HG03095 (cell line): ENCODE measurements around the gene COQ9.
"Not testable (repeated sequence)": the region's sequence is repeated elsewhere in the genome, so short reads cannot be mapped to it uniquely, and the experiment has no call there.

Experiments used
- ATAC-seq: cut with Tn5 transposase; IDR thresholded peaks from one replicate; pipeline ENCODE4 v1.9.1; 2021; ENCODE audit warnings: moderate library complexity; ENCODE audit not compliant: unreplicated experiment

COQ9 gene

GRCh38 chr16:57426356-57426755 lies 20.9 kb upstream of the COQ9 start:
- no peak for ATAC-seq

GRCh38 chr16:57427307-57427706 lies 20.0 kb upstream of the COQ9 start:
- no peak for ATAC-seq

GRCh38 chr16:57427824-57428223 lies 19.5 kb upstream of the COQ9 start:
- no peak for ATAC-seq

DNA sequence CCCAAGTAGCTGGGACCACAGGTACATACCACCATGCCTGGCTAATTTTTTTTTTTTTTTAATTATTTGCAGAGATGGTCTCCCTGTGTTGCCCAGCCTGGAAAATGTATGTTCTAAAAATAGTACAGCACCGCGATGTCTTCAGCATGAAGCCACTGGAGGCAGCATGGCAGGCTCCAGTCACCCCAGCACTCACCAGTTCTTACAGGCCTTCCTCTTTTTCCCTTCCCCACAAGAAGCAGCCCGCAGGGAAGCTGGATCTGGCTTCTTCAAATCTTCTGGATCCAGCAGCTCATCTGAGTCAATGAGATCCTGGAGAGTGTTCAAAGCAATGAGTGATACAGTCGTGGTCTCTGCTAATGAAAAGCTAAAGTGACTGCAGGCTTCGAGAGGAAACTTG lies 16.3 kb upstream of the COQ9 start:
- ATAC-seq = no peak

DNA sequence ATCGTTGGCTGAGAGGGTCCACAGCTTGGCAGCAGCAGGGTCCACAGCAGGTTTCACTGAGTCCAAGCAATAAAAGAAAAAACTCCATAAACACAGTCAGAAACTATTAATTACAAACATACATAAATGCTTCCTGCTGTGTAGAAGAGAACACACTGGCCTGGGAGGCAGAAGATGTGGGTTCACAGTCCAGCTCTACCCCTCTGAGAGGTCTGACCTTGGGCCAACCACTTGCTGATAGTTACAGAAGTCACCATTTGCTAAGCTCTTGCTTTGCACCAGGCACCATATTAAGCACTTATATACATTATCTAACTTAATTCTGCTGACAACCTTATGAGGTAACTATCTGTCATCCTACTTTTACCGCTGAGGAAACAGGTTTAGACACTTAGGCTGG lies 14.8 kb upstream of the COQ9 start:
- ATAC-seq = no peak

DNA sequence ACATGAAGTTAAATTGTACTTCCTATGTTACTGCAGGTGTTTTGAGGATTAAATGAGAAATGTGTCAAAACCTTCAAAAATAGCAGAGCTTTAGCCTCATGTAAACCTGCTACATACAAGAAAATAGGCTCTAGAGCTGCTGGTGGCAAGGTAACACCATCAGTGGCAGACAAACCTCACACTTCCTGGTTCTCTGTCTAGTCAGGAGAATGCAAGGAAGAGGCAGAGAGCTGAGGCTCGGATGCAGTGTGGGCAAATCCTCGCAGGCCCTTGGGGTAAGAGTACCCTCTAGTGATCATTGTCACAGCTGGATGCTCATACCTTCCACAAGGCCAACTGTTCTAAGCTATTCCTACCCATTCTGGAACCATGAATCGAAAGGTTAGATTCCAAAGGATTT lies 14.3 kb upstream of the COQ9 start:
- ATAC-seq = no peak

- no peak for ATAC-seq
Observed at GRCh38 chr16:57434003-57434402, 13.3 kb upstream of the COQ9 start.

DNA sequence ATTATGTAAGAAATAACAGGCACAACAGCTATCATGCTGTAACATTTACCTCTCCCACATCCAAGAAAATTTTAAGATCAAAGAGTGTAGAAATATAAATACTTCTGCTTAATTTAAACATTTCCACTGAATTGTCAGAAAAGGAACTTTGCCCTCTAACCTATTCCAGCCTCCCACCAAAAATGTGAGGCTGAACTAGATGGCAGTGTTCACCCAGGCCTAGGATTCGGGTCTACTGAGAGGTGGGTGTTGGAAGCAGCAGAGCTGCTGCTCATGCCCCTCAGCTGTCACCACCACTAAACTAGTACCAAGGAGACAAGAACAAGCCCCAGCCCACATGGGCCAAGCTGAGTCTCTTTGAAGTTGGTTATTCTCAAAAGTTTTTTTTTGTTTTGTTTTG lies 11.4 kb upstream of the COQ9 start:
- ATAC-seq = no peak

GRCh38 chr16:57439947-57440346 lies 7.3 kb upstream of the COQ9 start:
- ATAC-seq = not testable (repeated sequence)

DNA sequence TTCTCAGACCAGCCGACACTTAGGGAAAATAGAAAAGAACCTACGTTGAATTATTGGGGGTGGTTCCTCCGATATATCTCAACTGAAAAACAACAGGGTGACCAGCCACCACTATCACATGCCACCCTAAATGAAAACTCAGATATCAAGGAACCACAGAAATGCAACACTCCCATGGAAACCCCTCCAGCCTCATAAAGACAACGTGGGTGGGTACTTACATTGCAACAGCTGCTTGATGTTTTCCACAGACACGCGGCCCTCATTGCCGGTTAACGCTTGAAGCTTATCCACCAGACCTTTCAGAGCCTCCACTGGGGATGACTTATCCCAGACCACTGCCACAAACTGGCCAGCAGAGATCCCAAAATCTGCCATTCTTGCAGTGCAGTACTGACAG lies 6.7 kb upstream of the COQ9 start:
- ATAC-seq = not testable (repeated sequence)

DNA sequence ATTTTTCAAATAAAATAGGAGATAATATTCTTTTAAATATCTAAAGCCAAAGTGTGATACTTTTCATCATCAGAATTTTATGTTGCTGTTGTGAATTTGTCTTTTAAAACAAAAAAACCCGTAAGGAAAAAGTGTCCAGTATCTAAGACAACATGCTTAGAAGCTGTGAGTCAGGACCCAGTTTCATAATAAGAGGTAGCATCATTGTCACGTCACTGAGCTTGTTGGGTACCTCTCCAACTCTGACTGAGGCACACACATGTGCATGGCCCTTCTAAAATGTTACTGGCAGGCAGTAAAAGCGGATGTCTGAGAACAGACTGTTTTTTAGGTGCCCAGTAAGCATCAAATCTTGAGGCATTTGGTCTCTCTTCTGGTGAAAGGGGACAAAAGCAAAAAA lies 2.6 kb upstream of the COQ9 start:
- ATAC-seq = no peak

DNA sequence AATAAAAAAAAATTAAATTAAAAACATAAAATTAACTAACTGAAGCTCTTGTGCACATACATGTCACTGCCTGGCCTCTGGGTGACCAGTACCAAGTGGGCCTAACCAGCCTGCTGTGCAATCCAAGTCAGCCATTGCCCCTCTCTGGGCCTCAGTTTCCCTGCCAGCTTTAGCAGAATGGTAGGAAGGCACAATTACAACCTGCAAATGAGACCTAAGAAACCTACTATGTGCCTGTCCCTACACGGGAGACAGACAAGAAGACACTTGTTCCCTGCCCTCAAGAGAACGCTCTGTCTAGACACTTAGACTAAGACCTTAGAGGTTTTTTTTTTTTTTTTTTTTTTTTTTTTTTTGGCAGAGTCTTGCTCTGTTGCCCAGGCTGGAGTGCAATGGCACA lies 1.8 kb upstream of the COQ9 start:
- ATAC-seq = no peak

DNA sequence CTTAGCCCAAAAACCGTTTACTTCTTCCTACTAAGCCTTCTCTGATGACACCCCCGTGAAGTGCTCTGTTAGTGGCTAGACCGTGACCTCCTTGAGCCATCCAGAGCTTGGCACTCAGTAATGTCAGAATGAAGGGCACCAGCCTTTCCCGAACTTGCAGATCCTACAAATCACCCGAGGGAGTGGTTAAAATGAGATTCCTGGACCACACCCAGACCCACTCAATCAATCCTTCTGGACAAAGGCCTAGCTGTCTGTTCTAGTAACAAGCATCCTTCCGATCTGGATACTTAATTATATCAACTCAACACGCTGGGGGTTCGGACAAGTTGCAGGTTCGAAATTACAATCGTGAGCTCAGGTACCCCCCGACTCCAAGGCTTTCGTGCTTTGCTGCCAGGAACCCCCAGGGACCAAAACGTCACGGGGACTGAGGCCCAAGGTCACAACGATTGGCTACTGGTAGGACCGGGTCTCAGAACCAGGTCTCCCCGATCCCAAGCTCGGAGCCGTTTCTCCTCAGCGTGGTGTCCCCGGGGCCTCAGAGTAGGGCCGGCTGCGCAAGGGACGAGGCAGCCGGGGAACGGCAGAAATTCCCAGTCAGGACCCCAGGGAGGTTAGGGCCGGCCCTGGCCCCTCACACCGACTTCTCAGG lies 621 bp upstream of the COQ9 start:
- ATAC-seq = peak; percentile 13

- ATAC-seq = no peak
Observed at GRCh38 chr16:57452021-57452420, 4.7 kb downstream of the COQ9 start.

GRCh38 chr16:57462209-57462977 lies 15.1 kb downstream of the COQ9 start, which contains the start of gene POLR2C:
Gene POLR2C (plus strand): TSS chr16:57462679. CDS start chr16:57462725, 46 bp downstream.
- ATAC-seq = peak; percentile 90

DNA sequence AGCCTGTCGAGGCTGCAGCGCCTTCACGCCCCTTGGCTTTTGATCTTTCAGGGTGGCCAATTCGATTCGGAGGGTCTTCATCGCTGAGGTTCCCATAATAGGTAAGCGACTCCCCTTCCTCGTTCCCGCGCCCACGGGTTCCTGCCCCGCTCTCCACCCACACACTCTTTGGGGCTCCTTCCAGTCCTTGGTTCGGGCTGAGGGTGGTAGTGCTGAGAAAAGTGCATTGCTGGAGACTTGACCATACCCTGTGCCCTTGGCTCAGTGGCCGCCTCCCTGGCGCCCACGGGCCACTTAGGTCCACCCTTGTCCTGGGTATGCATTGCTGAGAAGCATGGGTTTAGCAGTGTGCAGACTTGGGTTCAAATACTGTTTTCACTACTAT lies 15.7 kb downstream of the COQ9 start:
- ATAC-seq = no peak

DNA sequence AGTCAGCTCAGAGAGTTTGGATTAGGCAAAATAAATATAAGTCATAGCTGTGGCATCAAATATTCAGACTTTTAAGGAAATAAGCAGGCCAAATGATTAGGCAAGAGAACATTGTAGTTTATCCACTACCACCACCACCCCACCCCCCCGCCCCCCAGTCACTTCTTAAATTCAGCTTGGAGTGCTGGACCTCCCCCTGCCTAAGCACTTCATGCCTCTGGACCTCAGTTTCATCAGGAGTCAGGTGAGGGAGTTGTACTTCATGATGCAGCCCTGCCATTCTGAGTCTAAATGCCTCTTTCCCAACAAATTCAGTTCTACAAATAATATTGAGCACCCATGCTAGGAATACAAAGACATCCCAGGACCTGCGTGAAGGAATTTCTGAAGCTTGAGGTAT lies 17.2 kb downstream of the COQ9 start:
- no peak for ATAC-seq

DNA sequence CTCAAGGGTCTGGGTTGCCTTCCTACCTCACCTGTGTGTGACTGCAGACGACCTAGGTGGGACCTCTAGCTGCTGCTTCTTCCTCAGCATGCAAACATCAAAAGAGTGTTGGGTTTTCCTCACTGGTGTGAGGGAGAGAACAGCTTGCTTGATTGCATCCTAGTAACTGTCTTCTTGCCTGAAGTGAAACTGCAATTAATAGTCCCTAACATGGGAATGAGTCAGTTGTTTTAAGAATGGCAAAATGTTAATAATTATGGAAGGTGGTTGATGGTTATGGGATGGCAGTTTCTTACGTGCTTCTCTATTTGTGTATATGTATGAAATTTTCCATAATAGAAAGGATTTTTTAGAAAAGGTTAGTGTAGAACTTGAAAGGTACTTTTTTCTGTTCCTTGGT lies 21.1 kb downstream of the COQ9 start:
- ATAC-seq = no peak

- no peak for ATAC-seq
Observed at GRCh38 chr16:57469046-57469445, 21.8 kb downstream of the COQ9 start.

- no peak for ATAC-seq
Observed at GRCh38 chr16:57469917-57470470, 22.7 kb downstream of the COQ9 start.

GRCh38 chr16:57470711-57471110 lies 23.4 kb downstream of the COQ9 start:
- no peak for ATAC-seq

DNA sequence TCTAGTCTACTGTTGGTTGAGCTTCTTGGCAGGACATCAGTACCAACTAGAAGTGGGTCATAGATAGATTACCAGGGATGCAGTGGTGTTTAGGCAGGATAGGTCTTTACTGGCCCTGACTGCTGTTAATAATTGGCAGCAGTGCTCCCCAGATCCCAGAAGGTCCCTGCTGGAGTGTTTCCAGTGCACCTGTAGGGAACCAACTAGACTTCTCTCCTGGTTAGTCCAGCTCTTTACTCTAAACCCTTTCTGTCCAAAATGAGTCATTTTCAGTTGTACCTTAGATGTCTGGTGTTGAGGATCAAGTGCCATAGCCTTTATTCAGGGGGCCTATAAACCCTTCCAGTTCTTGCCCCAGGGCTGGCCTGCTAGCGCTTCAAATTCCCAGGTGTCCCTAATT lies 23.9 kb downstream of the COQ9 start:
- ATAC-seq = no peak
